ENCODE results near the gene AGPAT2.

DNA sequence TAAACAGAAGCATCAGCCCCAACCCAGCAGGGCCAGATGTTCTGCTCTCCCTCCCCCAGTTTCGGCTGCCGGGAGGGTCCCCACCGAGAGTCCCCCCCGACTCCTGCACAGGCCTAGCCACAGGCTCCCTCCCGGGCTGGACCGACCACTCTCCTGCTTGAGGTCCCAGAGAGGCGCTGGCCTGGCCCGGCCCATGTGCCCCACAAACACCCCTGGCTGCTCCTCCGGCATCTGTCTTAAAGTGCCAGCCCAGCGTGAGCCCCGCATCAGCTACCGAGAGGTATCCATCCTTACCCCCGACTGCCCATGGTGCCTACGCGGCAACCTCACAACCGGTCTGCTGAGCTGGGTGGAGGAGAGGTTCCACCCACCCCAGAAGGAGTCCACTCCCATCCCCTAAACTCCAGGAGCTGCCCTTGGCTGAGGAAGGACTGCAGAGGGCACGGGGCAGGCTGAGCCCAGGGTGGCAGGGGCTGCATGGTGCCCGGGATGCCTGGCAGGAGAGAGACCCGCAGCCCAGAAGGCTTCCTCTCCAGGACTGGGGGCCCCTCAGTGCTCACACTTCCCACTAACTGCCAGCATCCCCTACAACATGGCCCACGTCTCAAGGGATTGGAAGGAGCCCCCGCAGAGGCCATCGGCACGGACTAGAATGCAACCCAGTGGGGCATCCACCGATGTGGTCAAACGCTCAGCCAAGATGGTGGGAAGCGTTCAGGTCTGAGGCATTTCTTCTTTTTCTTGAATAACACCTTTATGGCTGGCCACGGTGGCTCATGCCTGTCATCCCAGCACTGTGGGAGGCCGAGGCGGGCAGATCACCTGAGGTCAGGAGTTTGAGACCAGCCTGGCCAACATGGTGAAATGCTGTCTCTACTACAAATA lies 40.2 kb downstream of the AGPAT2 start:
- no peak for TF ChIP-seq PREB (CRISPR knock-in tag; IDR thresholded peaks at IDR 0.05; ENCODE audit: borderline replicate concordance)
- TF ChIP-seq FOXP1 (CRISPR knock-in tag; IDR thresholded peaks at IDR 0.05; ENCODE audit: borderline replicate concordance): no peak
- TF ChIP-seq, protein P1, sequence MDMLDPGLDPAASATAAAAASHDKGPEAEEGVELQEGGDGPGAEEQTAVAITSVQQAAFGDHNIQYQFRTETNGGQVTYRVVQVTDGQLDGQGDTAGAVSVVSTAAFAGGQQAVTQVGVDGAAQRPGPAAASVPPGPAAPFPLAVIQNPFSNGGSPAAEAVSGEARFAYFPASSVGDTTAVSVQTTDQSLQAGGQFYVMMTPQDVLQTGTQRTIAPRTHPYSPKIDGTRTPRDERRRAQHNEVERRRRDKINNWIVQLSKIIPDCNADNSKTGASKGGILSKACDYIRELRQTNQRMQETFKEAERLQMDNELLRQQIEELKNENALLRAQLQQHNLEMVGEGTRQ (CRISPR knock-in tag; IDR thresholded peaks at IDR 0.05): no peak
- TF ChIP-seq, protein P2, sequence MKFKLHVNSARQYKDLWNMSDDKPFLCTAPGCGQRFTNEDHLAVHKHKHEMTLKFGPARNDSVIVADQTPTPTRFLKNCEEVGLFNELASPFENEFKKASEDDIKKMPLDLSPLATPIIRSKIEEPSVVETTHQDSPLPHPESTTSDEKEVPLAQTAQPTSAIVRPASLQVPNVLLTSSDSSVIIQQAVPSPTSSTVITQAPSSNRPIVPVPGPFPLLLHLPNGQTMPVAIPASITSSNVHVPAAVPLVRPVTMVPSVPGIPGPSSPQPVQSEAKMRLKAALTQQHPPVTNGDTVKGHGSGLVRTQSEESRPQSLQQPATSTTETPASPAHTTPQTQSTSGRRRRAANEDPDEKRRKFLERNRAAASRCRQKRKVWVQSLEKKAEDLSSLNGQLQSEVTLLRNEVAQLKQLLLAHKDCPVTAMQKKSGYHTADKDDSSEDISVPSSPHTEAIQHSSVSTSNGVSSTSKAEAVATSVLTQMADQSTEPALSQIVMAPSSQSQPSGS (CRISPR knock-in tag; IDR thresholded peaks at IDR 0.05; ENCODE audit: borderline replicate concordance, low read depth): no peak
- TF ChIP-seq ATF1 (CRISPR knock-in tag; IDR thresholded peaks at IDR 0.05): no peak
- no peak for TF ChIP-seq NFYB (CRISPR knock-in tag; conservative IDR thresholded peaks at IDR 0.05; ENCODE audit: low read depth)
- TF ChIP-seq, protein P3, sequence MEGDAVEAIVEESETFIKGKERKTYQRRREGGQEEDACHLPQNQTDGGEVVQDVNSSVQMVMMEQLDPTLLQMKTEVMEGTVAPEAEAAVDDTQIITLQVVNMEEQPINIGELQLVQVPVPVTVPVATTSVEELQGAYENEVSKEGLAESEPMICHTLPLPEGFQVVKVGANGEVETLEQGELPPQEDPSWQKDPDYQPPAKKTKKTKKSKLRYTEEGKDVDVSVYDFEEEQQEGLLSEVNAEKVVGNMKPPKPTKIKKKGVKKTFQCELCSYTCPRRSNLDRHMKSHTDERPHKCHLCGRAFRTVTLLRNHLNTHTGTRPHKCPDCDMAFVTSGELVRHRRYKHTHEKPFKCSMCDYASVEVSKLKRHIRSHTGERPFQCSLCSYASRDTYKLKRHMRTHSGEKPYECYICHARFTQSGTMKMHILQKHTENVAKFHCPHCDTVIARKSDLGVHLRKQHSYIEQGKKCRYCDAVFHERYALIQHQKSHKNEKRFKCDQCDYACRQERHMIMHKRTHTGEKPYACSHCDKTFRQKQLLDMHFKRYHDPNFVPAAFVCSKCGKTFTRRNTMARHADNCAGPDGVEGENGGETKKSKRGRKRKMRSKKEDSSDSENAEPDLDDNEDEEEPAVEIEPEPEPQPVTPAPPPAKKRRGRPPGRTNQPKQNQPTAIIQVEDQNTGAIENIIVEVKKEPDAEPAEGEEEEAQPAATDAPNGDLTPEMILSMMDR (IDR thresholded peaks at IDR 0.05): no peak
- no peak for TF ChIP-seq ZNF121 (CRISPR knock-in tag; IDR thresholded peaks at IDR 0.05)
- no peak for TF ChIP-seq NR1H2 (CRISPR knock-in tag; IDR thresholded peaks at IDR 0.05)

All from WTC11 (cell line).